Pulmonary artery endothelial cell (primary cell): ENCODE measurements around the gene OR51G1. TPM values are rescaled to one million over a fixed set of nuclear protein-coding genes. Genes with fewer than 3 reads are reported as not detected.
"Not testable (repeated sequence)": the region's sequence is repeated elsewhere in the genome, so short reads cannot be mapped to it uniquely, and the experiment has no call there.

ENCODE experiments used
- DNase-seq: peaks from one replicate; pipeline ENCODE4 v3.0.0-alpha.2; 2011; ENCODE audit warnings: low read depth, low spot score
- total RNA-seq: library from RNA; depleted of rRNA; stranded (reverse); fragments of >200 nt; gene quantifications from 2 replicates; pipeline ENCODE4 v1.2.3, GENCODE V29; 2014

The OR51G1 gene
- not detected in 2 replicates for total RNA-seq

GRCh38 chr11:4924239-4924638, at the start of gene OR51G1:
Gene OR51G1 (minus strand): TSS chr11:4924339. CDS start chr11:4924339, 0 bp downstream.
- DNase-seq = no peak

GRCh38 chr11:4962816-4963215, 38.7 kb upstream of the OR51G1 start:
- DNase-seq = no peak

- DNase-seq = no peak
These were observed 36.7 kb upstream of the OR51G1 start for GRCh38 chr11:4960877-4961276.

DNA sequence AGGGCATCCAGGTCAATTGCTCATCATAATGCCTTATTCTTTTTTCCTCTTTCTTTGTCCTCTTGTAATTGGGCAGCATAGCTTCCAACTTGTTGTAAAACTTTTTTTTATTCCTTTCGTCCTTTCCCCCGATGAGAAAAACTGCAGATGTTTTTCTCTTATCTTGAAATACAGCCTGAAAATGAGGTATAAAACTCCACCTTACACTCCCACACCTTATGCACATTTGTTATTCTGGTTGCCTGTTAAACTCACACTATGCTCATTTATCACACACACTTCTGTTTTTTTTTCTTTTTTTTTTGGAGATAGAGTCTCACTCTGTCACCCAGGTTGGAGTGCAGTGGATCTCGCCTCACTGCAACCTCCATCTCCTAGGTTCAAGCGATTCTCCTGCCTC, 33.3 kb upstream of the OR51G1 start:
- no peak for DNase-seq

DNA sequence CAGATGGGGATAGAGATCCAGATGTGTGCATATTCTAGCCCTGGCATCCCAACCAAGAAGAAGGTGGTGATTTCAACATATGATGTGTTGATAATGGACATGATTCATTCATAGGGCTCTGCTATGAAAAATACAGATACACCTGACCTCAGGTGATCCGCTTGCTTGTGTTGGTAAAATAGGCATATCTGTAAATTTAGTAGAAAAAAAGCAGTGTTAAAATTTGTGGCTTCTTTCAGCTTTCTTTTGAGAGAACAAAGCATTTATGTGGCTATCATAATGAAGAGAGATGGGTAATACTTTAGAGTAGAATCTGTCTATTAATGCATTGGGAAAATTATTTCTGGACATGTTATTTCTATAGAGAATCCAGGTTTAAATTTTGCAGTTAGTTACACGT, 31.5 kb upstream of the OR51G1 start, which contains the start of gene OR51A2:
OR51A2 (minus strand) TSS at position 101 of the 400 bp plus-strand sequence; CDS start at position 101, 0 bp downstream.
- DNase-seq = not testable (repeated sequence)

GRCh38 chr11:4947505-4947904, 23.4 kb upstream of the OR51G1 start, which contains the start of gene OR51A4:
Gene OR51A4 (minus strand): TSS chr11:4947605. CDS start chr11:4947100, 505 bp downstream.
- no peak for DNase-seq

GRCh38 chr11:4936745-4937144, 12.6 kb upstream of the OR51G1 start:
- no peak for DNase-seq

GRCh38 chr11:4932751-4933150, 8.6 kb upstream of the OR51G1 start:
- DNase-seq = no peak

DNA sequence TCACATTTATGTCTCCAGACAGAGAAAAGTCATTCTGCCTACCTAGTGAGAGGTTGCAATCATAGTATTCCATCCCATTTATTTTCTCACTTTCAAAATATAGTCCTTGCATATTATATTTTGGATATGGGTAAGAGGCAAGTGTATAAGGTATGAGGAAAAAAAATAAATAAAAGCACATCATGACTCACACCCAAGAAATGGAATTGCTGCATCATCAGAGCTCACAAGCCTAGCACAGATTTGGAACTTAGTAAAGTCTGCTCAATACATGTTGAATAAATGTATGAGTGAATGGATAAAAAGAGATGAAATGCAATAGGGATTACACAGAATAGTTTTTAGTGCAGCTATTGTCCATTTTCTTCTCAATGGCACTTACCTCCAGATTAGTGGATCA, 2.5 kb upstream of the OR51G1 start:
- DNase-seq = no peak

- no peak for DNase-seq
These were observed 1.8 kb downstream of the OR51G1 start for GRCh38 chr11:4922304-4922703.

DNA sequence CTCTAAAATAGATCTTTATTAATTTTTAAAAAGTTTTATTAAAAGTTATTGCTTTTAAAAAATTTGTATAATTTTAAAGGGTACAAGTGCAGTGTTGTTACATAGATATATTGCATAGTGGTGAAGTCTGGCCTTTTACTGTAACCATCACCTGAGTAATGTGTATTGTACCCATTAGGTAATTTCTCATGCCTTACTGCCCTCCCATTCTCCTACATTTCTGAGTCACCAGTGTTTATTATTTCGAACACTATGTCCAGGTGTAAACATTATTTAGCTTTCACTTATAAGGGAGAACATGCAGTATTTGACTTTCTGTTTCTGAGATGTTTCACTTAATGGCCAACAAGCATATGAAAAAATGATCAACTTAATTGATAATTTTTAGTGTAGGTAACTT, 2.3 kb downstream of the OR51G1 start:
- no peak for DNase-seq

DNA sequence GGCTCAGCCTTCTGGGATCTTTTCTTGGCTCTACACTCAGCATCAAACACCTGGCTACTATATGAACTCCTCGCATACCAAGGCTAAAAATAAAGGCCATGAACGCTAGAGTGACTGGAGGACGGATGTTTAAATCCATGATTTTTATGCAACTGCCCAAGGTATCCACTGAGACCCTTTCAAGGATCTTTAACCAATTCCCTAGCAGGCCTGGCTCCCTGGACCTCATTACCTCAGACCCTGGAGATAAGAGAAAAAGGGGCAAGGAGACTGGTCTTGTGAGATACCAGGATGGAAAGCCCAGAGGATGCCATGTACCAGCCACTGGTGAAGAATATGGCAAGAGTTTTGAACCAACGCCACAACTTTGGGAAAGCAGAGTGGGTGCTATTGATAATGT, 4.9 kb downstream of the OR51G1 start, which contains the start of gene OR51G2:
OR51G2 (minus strand) TSS at position 101 of the 400 bp plus-strand sequence. CDS start 3,687 bp downstream, outside the sequence.
- no peak for DNase-seq

DNA sequence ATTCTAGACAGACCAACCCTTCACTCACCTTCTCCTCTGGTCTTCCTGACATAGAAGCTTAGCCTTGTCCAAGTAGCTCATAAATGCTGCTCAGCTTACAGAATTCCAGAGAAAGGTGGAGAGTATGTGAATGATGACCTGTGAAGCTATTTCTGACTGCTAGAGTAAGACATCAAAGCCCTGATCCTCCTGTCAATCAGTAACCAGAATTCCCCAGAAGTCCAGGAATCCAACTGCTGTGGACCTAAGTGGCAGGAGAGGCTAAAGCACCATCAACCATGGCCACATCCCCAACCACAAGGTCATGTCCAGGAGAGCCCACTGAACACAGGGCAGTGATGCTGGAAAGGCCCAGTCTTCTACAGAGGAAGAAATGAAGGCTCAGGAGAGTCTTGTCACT, 7.6 kb downstream of the OR51G1 start:
- DNase-seq = no peak

DNA sequence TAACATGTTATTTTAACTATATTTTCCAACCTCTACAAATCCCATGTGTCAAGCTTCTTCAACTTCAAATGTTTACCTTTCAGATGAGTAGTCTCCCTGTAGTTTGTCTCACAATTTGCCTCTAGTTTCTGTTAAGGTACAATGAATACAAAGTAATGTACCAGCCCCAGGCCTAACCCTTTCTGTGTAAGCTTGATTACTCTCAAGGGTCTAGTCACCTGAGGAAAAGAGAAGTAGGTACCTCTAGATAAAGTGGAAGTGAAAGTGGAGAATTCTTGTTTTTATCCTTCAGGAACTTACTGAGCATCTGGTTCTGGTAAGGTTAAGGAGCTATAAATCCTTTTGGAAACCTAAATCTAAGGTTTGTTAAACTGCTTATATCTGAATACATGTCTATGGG, 20.7 kb downstream of the OR51G1 start, which contains the start of gene OR51A7:
OR51A7 (plus strand) TSS at position 300 of the 400 bp plus-strand sequence. CDS start 3,587 bp downstream, outside the sequence.
- no peak for DNase-seq

DNA sequence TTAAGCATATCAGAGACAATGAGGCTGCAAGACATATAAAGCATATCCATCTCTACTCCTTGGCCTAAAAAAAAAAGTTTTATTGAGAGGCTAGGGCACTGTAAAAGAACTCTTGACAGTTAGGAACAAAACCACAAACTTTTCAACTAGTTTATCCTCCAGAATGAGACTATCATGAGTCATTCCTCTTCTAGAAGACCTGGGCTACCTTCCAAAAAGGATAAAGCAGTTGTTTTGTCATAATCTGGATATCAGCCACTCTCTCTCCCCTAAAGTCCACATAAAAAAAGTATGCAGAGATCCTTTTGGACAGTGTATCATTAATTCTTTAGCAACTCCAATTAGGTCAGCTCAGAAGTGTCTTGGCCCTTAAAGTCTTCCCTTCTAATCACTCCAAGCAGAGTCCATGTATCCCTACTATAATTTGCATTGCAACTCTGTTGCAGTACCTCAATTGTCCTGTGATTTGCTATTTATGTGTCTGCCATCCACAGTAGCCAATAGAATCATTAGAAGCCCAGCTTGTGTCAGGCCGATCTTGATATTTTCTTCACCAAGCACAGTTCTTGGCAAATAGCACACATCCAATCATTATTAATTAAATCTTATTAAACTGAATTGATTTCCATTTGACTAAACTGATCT, 32.0 kb downstream of the OR51G1 start:
- DNase-seq = no peak

DNA sequence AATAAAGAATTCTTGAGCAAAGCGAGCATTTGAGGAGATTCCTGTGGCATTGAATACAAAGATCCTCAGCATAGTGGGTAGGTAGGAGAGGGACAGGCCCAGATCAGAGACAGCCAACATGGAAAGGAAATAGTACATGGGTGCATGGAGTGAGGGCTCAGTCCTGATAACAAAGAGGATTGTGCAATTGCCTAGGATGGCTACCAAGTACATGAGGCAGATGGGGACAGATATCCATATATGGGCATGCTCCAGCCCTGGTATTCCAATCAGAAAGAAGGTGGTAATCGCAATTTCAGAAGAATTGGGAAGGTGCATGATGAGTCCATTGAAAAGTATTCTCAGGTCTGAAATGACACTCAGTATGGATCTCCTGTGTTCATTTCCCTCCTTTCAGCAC, 33.9 kb downstream of the OR51G1 start:
- no peak for DNase-seq

DNA sequence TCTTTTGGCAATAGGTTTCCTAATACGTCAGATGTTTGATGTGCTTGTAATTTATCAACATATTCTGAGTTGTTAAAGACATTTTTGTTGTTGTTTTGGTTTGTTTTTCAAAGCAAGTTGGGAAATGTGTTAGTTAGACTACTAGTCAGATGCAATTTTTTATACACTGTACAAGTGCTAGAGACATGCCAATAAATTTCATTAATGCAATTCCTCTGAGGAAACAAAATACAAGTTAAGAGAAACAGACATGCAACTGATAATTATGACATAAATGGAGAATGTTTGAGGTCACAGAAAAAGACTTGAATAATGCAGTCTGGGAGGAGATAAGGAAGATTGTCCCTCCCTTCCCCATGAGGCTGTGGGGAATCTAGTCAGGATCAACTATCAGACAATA, 36.5 kb downstream of the OR51G1 start:
- DNase-seq = no peak

- no peak for DNase-seq
These were observed 38.0 kb downstream of the OR51G1 start for GRCh38 chr11:4886186-4886585.

- no peak for DNase-seq
These were observed 39.8 kb downstream of the OR51G1 start for GRCh38 chr11:4884361-4884760.

GRCh38 chr11:4882543-4882942, 41.6 kb downstream of the OR51G1 start:
- DNase-seq = no peak

DNA sequence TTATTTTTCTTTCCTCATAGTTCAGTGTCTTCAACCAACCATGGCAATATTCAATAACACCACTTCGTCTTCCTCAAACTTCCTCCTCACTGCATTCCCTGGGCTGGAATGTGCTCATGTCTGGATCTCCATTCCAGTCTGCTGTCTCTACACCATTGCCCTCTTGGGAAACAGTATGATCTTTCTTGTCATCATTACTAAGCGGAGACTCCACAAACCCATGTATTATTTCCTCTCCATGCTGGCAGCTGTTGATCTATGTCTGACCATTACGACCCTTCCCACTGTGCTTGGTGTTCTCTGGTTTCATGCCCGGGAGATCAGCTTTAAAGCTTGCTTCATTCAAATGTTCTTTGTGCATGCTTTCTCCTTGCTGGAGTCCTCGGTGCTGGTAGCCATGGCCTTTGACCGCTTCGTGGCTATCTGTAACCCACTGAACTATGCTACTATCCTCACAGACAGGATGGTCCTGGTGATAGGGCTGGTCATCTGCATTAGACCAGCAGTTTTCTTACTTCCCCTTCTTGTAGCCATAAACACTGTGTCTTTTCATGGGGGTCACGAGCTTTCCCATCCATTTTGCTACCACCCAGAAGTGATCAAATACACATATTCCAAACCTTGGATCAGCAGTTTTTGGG, 42.2 kb downstream of the OR51G1 start, which contains the start of gene OR51T1:
OR51T1 (plus strand) TSS at position 41 of the 641 bp plus-strand sequence; CDS start at position 41, 0 bp downstream.
- no peak for DNase-seq

GRCh38 chr11:4881188-4881587, 43.0 kb downstream of the OR51G1 start:
- DNase-seq = no peak
